Measurements from ENCODE around the gene COL6A1. TPM values are rescaled to one million over a fixed set of nuclear protein-coding genes. Genes with fewer than 3 reads are reported as not detected.

COL6A1 gene
- total and polyA plus RNA-seq, 2 of the 13 experiments (the other 11 are each of a cell fraction or from before 2014, with no cell fraction given) = 3.1 to 4.8 TPM

- DNase-seq (ENCODE audit: low spot score) = no peak
- intact Hi-C loops (cut with micrococcal nuclease; ENCODE audit: unreplicated experiment) (no loop called here), in situ Hi-C loops (cut with HindIII; ENCODE audit: extremely low pct_ligation_motif_present, low pct_unique_long_range_greater_than_20kb) (no loop called here)
- TF ChIP-seq TCF7 (IDR thresholded peaks at IDR 0.05; ENCODE audit: low read depth) (no peak), ZNF792 (CRISPR knock-in tag; IDR thresholded peaks at IDR 0.05) (no peak), ZNF235 (CRISPR knock-in tag; IDR thresholded peaks at IDR 0.05; ENCODE audit: borderline replicate concordance) (no peak), ARNT2 (CRISPR knock-in tag; IDR thresholded peaks at IDR 0.05; ENCODE audit: low read depth) (no peak), ZNF747 (CRISPR knock-in tag; IDR thresholded peaks at IDR 0.05; ENCODE audit: borderline replicate concordance) (no peak)
- Histone ChIP-seq H4K20me1 (ENCODE audit: insufficient read depth, low read length) (no peaks in the 10 kb centered on the region), H3K4me3 (replicated peaks in 1 of 3; ENCODE audit: insufficient read depth in 1 of 3, low read depth in 2 of 3, low read length in 3 of 3) (no peak overlapping the region), H3K79me2 (ENCODE audit: insufficient read depth, low read length) (no peaks in the 10 kb centered on the region), H3K36me3 (replicated peaks in 1 of 2; ENCODE audit: control insufficient read depth in 1 of 2, insufficient read depth in 2 of 2, low read length in 2 of 2) (no peaks in the 10 kb centered on the region), H3K4me2 (ENCODE audit: low read depth, low read length) (no peak overlapping the region), H3K9me3 (ENCODE audit: low read length) (no peaks in the 10 kb centered on the region), H3K9ac (ENCODE audit: insufficient read depth, low read depth, low read length) (no peak overlapping the region), H2AFZ (ENCODE audit: low read length) (no peak overlapping the region), H3K27ac (ENCODE audit: extremely low read length, insufficient read depth, low read length) (no peak overlapping the region), H3K4me1 (ENCODE audit: insufficient read depth, low read length) (peaks cover 10% of the 10 kb centered on the region; the same call in 1 of the 2 replicates), H3K27me3 (ENCODE audit: control insufficient read depth in 1 of 2, insufficient read depth in 2 of 2, low read length in 2 of 2) (peaks cover 1 to 12% of the 10 kb centered on the region in 2 experiments; a peak in 3 of 5 replicates)
- ChIA-PET CTCF (ENCODE audit: low intra/inter-chr PET ratio, low total read pairs) (no interaction called here), POLR2A (no interaction called here)
- 37% methylated on average over 26 of the region's 31 CpGs for WGBS (ENCODE audit: low lambda C conversion rate)
- no peak for FAIRE-seq
- no peak for ATAC-seq
- BruUV-seq (replicated peaks) = no TSS peak
Measured at GRCh38 chr21:46039891-46040660, 58.5 kb downstream of the COL6A1 start.

GRCh38 chr21:46040707-46041106 is 59.1 kb downstream of the COL6A1 start:
- no peaks in the 10 kb centered on the region for H3K9me3 ChIP-seq (ENCODE audit: low read length)
- no peak overlapping the region for H3K9ac ChIP-seq (ENCODE audit: insufficient read depth, low read depth, low read length)
- DNase-seq (ENCODE audit: low spot score) (no peak), FAIRE-seq (no peak), ATAC-seq (no peak)
- intact Hi-C loops (cut with micrococcal nuclease; ENCODE audit: unreplicated experiment) = no loop called here
- H3K4me3 ChIP-seq (replicated peaks in 1 of 3; ENCODE audit: insufficient read depth in 1 of 3, low read depth in 2 of 3, low read length in 3 of 3) = no peak overlapping the region
- H2AFZ ChIP-seq (ENCODE audit: low read length) = no peak overlapping the region
- H3K4me2 ChIP-seq (ENCODE audit: low read depth, low read length) = no peak overlapping the region
- peaks cover 1 to 12% of the 10 kb centered on the region in 2 experiments; a peak in 3 of 5 replicates for H3K27me3 ChIP-seq (ENCODE audit: control insufficient read depth in 1 of 2, insufficient read depth in 2 of 2, low read length in 2 of 2)
- H4K20me1 ChIP-seq (ENCODE audit: insufficient read depth, low read length) = no peaks in the 10 kb centered on the region
- 69% methylated on average over 10 of the region's 10 CpGs for WGBS (ENCODE audit: low lambda C conversion rate)
- peaks cover 4% of the 10 kb centered on the region; the same call in 1 of the 2 replicates for H3K4me1 ChIP-seq (ENCODE audit: insufficient read depth, low read length)
- H3K36me3 ChIP-seq (replicated peaks in 1 of 2; ENCODE audit: control insufficient read depth in 1 of 2, insufficient read depth in 2 of 2, low read length in 2 of 2) = no peaks in the 10 kb centered on the region
- ChIA-PET CTCF (ENCODE audit: low intra/inter-chr PET ratio, low total read pairs) (no interaction called here), POLR2A (interaction anchor here (0.6 kb wide), 1 partner anchor 218 kb away, joined by 4 read pairs; no protein-coding TSS in a partner anchor)
- H3K79me2 ChIP-seq (ENCODE audit: insufficient read depth, low read length) = no peaks in the 10 kb centered on the region
- in situ Hi-C loops (cut with HindIII; ENCODE audit: extremely low pct_ligation_motif_present, low pct_unique_long_range_greater_than_20kb) = no loop called here
- no peak overlapping the region for H3K27ac ChIP-seq (ENCODE audit: extremely low read length, insufficient read depth, low read length)
- BruUV-seq (replicated peaks) = no TSS peak
- TF ChIP-seq CBFB (CRISPR knock-in tag; IDR thresholded peaks at IDR 0.05) (no peak), ZNF710 (CRISPR knock-in tag; IDR thresholded peaks at IDR 0.05; ENCODE audit: borderline replicate concordance) (no peak), ZKSCAN1 (IDR thresholded peaks at IDR 0.05; ENCODE audit: low read length) (no peak), ZNF740 (CRISPR knock-in tag; IDR thresholded peaks at IDR 0.05) (no peak)

Measured in HepG2 (cell line).